AG04449 (cell line): ENCODE data around the gene LAS1L.

Experiments used
- CTCF ChIA-PET: fragments of 350-600 bp; formaldehyde crosslinking; extraction: SDS; loops from one replicate; lab custom pipeline; 2021; ENCODE audit warnings: antibody characterized with exemption; lab: Yijun Ruan, JAX
- POLR2A ChIA-PET: fragments of 400-600, 350-600 bp; formaldehyde crosslinking; extraction: SDS; loops from one replicate; lab custom pipeline; 2020; ENCODE audit warnings: antibody characterized with exemption, inconsistent platforms; lab: Yijun Ruan, JAX
- DNase-seq: peaks from one replicate; pipeline ENCODE4 v3.0.0-alpha.2; 2010; ENCODE audit warnings: low read depth, low spot score
- H3K4me3 ChIP-seq: 2 replicates; pipeline ENCODE4 v1.5.1; 2011; ENCODE audit warnings: low read depth, mild to moderate bottlenecking, control low read depth, low read length
- CTCF ChIP-seq: IDR thresholded peaks from one replicate; pipeline ENCODE4 v1.5.1; 2011; ENCODE audit warnings: mild to moderate bottlenecking, moderate library complexity, low read length, control low read depth, inconsistent platforms; ENCODE audit not compliant: insufficient read depth; ENCODE audit errors: missing control alignments

LAS1L gene

GRCh38 chrX:65476564-65476963, 58.0 kb downstream of the LAS1L start:
- DNase-seq, result no peak
- ChIA-PET CTCF (no interaction called here), POLR2A (no interaction called here)
- no peak for TF ChIP-seq CTCF
- no peak overlapping the region for H3K4me3 ChIP-seq

- POLR2A ChIA-PET, result no interaction called here
- CTCF ChIA-PET, result no interaction called here
- no peak for TF ChIP-seq CTCF
- DNase-seq, result no peak
- H3K4me3 ChIP-seq, result no peak overlapping the region
These were observed 71.0 kb downstream of the LAS1L start for GRCh38 chrX:65463550-65463949.
